SIG-M5 (cell line): ENCODE measurements around the gene CCDC43.
"Not testable (repeated sequence)": the region's sequence is repeated elsewhere in the genome, so short reads cannot be mapped to it uniquely, and the experiment has no call there.

Source experiments
- DNase-seq: peaks from one replicate; lab custom pipeline; 2025; lab: John Stamatoyannopoulos, UW

Gene CCDC43

DNA sequence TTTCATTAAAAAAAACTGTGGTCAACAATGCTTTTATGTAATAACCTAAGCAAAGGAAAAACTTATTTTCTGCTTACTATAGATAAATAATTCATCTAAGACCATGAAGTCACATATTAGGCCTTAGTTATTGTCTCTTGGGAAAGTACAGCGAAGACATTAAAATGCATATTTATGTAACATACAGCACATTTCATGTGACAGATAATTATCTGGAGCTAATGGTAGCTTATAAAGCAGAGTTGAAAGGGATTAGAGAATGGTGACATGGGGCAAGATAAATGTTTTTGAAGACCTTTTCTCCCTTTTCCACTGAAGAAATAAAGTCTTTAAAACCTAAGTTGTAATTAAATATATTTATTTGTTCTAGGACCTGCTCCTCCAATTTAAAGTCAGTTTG lies 23.6 kb downstream of the CCDC43 start:
- DNase-seq = no peak

DNA sequence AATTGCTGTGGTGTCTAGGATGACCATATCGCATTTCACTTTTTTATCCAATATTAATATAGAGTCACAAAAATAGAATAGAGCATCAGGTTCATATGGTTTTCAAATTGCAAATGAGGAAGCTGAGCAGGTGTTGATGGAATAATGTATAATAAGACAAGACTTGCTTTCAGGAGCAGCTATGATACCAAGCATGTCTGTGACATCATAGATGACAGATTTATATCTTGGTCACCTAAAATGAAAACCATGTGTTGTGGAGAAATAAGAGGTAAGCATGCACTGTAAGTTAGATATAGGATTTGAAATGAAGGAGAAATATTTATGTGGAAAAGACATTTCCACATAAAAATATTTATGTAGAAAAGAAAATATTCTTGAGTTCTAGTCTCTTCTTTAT lies 24.7 kb downstream of the CCDC43 start:
- no peak for DNase-seq

- DNase-seq = no peak
Measured at GRCh38 chr17:44663095-44663494, 26.5 kb downstream of the CCDC43 start.

DNA sequence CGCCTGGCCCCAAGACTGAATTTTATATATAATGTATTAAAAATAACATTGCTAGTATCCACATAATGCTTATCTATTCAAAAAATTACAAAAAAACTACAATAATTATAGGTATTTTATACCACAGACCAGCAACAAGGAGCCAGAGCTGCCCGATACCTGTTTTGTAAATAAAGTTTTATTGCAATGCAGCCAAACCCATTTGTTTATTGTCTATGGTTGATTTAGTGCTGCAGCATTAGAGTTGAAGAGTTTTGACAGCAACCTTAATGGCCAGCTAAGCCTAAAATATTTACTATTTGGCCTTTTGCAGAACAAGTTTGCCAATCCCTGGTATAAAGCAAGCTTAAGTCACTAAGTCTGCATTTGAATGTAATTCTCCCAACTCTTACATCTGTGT lies 27.7 kb downstream of the CCDC43 start:
- no peak for DNase-seq

- DNase-seq = no peak
Measured at GRCh38 chr17:44655983-44656710, 33.4 kb downstream of the CCDC43 start, which contains the start of gene MEIOC. MEIOC (plus strand) TSS chr17:44656468; CDS start chr17:44656614, 146 bp downstream.

- no peak for DNase-seq
Measured at GRCh38 chr17:44653954-44654353, 35.6 kb downstream of the CCDC43 start.

GRCh38 chr17:44653384-44653783 lies 36.2 kb downstream of the CCDC43 start:
- DNase-seq = no peak

GRCh38 chr17:44652727-44653126 lies 36.8 kb downstream of the CCDC43 start:
- no peak for DNase-seq

GRCh38 chr17:44651228-44651627 lies 38.3 kb downstream of the CCDC43 start:
- no peak for DNase-seq

- no peak for DNase-seq
Measured at GRCh38 chr17:44648963-44649362, 40.6 kb downstream of the CCDC43 start.

- no peak for DNase-seq
Measured at GRCh38 chr17:44647736-44648135, 41.8 kb downstream of the CCDC43 start.

GRCh38 chr17:44646280-44646679 lies 43.3 kb downstream of the CCDC43 start:
- DNase-seq = no peak

- no peak for DNase-seq
Measured at GRCh38 chr17:44645341-44645740, 44.2 kb downstream of the CCDC43 start.

- no peak for DNase-seq
Measured at GRCh38 chr17:44642834-44643233, 46.7 kb downstream of the CCDC43 start.

- DNase-seq = no peak
Measured at GRCh38 chr17:44637066-44637465, 52.5 kb downstream of the CCDC43 start.

- DNase-seq = peak; percentile 11
Measured at GRCh38 chr17:44636562-44636961, 53.0 kb downstream of the CCDC43 start.

- DNase-seq = not testable (repeated sequence)
Measured at GRCh38 chr17:44634401-44634800, 55.2 kb downstream of the CCDC43 start.

DNA sequence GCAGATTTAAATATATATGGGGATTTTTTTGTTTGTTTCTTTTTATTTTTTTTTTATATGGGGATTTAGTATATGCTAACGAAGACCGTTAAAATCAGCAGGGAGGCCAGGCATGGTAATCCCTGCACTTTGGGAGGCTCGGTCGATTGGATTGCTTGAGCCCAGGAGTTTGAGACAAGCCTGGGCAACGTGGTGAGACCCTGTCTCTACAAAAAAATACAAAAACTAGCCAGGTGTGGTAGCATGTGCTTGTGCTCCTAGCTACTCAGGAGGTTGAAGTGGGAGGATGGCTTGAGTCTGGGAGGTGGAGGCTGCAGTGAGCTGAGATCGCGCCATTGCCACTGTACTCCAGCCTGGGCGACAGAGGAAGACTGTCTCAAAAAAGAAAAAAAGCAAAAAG lies 55.6 kb downstream of the CCDC43 start:
- no peak for DNase-seq

GRCh38 chr17:44630703-44631102 lies 58.9 kb downstream of the CCDC43 start:
- DNase-seq = no peak

DNA sequence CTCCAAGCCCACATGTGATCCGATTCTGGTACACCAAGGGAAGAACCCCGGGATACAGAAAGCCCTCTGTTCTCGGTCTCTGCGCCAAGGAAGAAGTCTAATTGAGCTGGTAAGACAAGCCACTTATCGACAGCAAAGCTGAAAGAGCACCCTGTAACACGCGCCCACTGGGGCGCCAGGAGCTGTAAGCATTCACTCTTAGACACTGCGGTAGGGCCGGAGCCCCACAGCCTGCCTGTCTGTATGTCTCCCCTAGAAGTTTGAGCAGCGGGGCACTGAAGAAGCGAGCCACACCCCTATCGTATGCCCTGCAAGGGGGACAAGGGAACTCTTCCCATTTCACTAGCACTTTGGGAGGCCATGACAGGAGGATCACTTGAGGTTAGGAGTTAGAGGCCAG lies 60.3 kb downstream of the CCDC43 start:
- DNase-seq = no peak

- no peak for DNase-seq
Measured at GRCh38 chr17:44628243-44629188, 61.1 kb downstream of the CCDC43 start.

GRCh38 chr17:44627513-44628242 lies 61.9 kb downstream of the CCDC43 start:
- DNase-seq = no peak
